HG03175 (cell line): ENCODE data around the gene XBP1.
A peak's percentile ranks its signal among the peaks of the same experiment; 100 is the strongest.
"Not testable (repeated sequence)": the region's sequence is repeated elsewhere in the genome, so short reads cannot be mapped to it uniquely, and the experiment has no call there.

Experiments
- ATAC-seq: cut with Tn5 transposase; IDR thresholded peaks from one replicate; pipeline ENCODE4 v1.9.1; 2021; ENCODE audit warnings: mild to moderate bottlenecking, moderate library complexity; ENCODE audit not compliant: unreplicated experiment

Gene XBP1

DNA sequence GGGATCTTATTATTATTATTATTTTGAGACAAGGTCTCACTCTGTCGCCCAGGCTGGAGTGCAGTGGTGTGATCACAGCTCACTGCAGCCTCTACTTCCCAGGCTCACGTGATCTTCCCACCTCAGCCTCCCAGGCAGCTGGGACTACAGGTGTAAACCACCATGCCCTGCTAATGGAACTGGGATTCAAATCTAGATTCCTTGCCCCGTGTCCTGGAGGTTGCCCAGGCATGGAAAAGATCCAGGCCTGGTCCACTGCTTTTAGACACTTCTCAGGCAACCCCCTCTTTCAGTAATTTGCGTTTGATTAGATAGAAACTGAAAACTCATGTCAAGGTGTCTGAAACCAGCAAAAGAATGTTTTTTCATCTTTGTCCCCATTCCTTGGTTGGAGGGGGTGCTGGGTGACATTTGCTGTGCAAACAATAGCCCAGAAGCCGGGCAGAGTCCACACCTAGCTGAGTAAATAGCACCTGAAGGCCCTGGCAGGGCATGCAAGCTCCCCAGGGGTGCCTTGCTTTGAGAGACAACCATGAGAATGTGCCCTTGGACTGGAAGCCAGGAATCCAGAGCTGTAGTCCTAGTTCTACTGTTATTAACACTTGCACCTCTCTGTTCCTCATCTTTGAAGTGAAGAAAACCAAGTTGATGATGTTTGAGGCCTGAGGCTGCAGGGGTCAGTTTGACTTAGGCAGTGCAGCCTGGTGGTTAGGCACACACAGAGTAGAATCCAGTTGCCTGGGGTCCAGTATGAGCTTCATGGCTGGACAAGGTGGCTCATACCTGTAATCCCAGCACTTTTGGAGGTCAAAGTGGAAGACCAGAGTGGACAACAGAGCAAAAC is 19.1 kb upstream of the XBP1 start:
- peak; percentile 68 for ATAC-seq

DNA sequence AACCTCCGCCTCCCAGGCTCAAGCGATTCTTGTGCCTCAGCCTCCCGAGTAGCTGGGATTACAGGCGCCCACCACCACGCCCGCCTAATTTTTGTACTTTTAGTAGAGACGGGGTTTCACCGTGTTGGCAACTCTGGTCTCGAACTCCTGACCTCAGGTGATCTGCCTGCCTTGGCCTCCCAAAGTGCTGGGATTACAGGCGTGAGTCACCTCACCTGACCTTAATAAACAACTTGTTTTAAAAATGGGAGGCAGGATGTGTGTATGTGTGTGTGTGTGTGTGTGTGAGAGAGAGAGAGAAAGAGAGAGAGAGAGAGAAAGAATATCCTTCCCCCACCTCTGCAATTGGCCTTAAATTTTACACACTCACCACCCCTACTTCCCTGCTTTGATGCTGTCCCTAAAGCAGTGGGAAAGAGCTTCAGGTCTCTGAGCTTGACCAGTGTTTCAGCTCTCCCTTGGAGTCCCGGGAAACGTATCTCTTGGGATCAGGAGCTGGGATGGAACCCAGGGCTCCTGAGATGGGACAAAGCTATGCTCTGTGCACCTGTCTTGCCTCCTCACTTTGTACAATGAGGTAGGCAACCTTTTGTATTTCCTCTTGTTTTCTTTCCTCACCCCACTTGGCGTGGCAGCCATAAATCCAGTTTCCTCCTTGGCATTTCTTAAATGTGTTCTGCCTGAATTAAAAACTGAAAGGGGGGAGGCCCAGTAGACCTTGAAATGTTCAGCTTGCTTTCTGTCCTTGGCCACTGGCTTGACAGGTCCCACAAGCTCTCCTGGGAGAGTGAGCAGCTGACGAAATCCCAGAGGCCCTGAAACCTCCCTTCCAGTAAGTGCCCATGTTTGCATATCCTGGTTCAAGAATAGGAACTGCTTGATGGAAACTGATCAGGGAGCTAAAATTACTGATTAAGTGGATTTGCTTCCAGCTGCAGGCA is 17.8 kb upstream of the XBP1 start:
- no peak for ATAC-seq

DNA sequence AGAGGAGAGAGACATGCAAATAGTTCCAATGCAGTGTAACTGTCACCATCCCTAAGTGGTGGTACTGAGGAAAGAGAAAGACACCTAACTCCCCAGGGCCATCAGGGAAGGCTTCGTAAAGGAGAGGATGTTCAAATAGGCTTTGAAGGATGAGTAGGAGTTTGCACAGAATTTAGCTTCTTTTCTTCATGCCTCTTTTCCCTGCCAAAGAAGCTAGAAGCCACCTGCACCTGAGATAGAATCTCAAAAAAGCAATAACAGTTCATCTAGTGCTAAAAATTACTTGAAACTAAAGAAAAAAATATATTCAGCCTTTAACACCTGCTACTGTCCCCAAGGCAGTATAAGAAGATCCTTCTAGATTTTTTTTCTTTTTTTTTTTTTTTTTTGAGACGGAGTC is 16.7 kb upstream of the XBP1 start:
- no peak for ATAC-seq

DNA sequence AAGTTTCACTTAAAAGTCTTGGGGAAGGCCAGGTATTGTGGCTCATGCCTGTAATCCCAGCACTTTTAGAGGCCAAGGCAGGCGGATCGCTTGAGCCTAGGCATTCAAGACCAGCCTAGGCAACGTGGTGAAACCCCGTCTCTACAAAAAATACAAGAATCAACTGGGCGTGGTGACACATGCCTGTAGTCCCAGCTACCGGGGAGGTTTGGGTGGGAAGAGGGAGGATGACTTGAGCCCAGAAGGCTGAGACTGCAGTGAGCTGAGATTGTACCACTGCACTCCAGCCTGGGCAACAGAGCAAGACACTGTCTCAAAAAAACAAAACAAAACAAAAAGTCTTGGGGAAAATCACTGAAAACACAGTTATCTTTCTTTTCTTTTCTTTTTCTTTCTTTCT is 15.4 kb upstream of the XBP1 start:
- no peak for ATAC-seq

DNA sequence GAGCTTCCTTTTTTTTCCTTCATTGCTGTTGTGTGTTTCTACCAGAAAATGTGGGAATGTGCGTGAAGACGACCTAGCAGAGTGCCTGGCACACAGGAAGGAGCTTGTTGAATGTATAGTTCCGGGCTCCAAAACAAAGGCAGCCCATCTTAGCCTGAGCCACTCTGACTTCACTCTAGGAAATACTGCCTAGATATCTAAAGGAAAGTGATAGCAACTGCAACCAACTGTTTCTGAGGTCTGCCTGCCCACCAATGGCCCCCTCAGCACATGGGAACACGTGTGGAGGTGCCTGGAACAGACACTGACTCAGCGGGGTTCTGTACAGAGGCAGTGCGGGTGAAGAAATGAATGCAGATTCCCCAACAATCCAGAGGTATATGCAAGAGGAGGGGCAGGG is 14.7 kb upstream of the XBP1 start:
- ATAC-seq: no peak

DNA sequence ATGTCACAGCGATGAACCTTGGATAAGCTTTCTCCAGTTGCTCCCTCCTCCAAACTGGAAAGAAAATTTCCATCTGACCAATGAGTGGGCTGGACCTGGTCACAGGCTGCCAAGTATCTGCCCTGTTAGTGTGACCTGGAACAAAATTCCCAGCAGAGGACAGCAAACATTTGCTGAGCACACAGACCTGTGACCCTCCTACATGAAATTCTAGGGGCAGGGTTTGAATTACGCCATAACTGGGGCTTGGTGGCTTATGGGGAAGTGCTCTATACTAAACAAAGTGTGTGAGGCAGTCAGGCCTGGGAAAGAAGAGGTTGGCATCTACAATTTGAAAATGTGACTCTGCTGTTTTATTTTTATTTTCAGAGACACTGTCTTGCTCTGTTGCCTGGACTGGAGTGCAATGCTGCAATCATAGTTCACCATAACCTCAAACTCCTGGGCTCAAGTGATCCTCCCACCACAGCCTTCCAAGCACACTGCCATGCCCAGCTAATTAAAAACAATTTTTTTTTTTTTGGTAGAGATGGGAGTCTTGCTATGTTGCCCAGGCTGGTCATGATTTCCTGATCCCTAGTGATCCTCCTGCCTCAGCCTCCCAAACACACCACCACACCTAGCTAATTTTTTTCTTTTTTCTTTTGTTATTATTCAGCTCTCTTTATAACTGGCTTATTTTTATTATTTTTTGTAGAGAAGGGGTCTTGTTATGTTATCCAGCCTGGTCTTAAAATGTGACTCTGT is 13.6 kb upstream of the XBP1 start:
- no peak for ATAC-seq

DNA sequence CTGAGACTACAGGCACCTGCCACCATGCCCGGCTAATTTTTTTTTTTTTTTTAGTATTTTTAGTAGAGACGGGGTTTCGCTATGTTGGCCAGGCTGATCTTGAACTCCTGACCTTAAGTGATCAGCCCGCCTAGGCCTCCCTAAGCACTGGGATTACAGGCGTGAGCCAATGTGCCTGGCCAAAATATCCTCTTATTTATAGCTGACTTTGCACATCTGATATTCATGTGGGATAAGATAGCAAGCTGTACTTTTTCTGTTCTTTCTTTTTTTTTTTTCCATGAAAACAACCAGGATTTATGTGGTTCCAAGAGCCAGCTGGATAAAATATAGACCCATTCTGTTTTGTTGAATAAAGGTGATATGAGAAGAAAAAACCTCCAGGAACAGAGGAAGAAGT is 12.1 kb upstream of the XBP1 start:
- ATAC-seq: no peak

DNA sequence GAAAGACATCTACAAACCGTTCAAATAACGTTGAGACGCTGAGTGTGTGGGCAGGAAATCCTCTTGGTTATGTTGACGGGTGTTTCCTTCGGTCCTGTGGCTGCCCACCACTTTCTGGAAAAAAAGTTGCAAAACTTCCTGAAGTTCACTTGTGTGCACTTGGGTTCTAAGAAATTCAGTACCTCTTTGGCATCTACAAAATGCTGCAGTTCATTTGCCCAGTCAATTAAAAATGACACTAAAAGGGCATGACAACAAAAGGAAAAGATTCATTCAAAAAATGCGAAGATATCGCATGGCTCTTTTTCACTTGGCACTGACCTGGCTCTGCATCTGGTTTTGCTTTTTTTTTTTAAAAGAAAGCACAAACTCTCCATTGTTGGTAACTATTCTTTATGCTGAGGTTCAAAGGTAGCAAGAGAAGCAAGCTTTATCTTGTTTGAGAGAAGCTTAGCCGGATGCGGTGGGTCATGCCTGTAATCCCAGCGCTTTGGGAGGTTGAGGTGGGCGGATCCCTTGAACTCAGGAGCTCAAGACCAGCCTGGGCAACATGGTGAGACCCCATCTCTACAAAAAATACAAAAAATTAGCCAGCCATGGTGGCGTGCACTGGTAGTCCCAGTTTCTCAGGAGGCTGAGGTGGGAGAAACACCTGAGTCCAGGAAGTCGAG is 10.6 kb upstream of the XBP1 start:
- no peak for ATAC-seq

DNA sequence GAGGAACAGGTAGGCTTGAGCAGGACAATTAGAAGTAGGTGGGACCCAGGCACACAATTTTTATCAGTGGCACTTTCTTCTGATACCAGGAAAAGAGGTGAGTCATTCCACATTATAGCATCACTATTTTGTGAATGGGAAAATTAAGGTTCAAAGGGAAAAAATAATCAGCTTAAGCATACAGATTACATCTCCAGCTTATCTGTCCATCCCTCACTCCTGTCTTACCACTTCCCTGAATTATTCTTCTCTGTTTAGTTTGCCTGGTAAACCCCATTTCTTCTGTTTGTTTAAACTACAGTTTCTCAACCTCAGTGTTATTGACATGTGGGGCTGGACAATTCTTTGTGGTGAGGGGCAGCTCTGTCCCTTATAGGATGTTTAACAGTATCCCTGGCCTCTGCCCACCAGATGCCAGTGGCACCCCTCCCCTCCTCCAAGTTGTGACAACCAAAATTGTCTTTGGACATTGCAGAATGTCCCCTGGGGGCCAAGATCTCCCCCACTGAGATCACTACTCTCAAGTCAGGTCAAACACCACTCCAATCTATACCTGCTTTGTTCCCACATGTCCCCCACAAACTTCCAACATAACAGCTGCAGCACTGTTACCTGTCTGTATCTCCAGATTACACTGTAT is 8.5 kb upstream of the XBP1 start:
- no peak for ATAC-seq

DNA sequence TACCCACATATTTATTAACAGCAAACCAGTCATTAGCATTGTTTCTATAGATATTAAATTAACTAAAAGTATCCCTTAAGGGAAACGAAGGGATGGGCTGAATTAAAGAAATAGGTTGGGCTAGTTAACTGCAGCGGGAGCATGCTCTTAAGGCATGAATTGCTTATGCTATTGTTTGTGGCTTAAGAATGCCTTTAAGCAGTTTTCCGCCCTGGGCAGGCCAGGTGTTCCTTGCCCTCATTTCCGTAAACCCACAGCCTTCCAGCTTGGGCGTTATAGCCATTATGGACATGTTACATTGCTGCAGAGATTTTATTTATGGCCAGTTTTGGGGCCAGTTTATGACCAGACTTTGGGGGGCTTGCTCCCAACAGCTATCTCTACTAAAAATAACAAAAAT is 5.1 kb upstream of the XBP1 start:
- not testable (repeated sequence) for ATAC-seq

DNA sequence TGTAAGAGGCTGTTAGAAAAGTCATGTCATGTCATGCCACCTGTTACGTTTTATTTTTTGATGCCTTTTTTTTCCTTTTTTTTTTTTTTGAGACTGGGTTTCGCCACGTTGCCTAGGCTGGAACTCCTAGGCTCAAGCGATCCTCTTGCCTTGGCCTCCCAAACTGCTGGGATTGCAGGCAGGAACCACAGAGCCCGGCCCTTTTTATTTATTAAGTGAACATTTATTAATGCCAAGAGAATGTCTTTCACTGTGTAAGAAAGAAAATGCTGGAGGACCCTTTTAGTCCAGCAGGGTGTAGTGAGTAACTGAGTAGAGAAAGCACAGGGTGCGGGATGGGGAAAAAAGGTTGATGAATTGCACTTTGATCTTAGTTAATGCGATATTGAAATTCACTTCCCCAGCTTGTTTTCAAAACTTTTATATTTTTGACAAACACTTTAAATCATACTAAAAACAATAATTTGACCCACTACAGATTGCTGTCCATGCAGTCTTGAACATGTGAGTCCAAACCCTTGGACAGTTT is 2.3 kb upstream of the XBP1 start:
- no peak for ATAC-seq

DNA sequence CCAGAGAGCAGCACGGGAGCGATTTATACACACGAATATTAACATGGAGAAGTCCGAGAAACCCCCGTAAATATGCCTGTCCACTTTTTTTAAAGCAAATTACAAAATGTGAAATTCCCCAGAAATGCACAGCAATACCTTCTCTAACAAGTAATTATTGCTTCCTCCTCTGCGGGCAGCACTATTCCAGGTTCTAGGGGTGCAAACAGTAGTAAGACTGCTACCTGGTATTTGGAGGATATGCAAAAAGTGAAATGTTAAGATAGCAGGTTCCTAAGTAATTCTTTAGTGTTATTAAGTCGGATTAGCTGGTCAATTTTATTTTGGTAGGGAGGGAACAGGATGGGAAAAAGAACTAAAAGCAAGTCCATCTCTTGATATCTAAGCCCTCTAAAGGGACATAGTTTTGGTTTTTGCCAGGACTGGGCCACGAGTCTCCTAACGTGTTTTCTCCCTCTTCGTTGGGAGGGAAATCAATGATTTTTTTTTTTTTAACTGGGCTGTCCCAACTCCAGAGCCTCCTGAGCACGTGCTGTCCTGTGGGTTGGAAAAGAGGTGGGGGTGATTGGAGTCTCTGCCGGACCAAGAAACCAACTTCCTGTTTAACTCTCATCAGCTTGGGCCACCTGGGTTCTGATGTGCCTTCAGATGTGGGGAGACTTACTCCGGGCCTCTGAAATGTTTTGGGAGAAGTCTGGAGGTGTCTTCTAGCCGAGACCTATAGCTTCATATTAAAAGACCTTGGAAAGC is 1.7 kb upstream of the XBP1 start:
- ATAC-seq: no peak

DNA sequence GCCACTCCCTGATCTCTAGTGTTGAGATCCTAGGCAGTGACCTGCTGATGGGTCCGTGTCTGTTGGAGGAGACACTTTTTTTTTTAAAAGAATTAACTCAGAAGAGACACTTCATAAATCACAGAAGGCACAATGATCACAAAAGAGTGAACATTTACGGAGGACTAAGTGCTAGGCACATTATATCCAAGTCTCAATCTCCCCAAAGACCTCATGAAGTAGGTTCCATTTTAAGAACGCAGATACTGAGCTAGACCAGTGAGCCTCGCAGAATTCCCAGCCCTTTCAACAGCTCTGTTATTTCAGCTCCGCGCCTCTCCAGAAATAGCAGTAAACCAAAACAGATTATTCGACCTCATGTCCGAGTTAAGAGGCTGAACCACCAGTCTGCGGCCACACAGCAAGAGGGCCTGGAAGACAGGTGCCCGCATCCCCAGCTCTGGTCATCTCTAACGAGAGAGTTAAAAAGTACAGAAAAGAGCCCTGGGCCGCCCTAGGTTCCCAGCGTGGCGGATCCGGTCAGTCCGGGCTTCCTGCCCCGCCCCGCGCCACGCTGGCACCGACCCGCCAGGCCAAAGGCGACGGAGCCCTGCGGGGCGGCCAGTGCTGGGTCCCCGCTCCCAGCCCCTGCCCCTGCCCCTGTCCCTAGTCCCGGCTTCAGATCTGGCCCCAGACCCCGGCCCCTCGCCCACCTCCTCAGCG is 612 bp downstream of the XBP1 start:
- ATAC-seq: peak; percentile 23

DNA sequence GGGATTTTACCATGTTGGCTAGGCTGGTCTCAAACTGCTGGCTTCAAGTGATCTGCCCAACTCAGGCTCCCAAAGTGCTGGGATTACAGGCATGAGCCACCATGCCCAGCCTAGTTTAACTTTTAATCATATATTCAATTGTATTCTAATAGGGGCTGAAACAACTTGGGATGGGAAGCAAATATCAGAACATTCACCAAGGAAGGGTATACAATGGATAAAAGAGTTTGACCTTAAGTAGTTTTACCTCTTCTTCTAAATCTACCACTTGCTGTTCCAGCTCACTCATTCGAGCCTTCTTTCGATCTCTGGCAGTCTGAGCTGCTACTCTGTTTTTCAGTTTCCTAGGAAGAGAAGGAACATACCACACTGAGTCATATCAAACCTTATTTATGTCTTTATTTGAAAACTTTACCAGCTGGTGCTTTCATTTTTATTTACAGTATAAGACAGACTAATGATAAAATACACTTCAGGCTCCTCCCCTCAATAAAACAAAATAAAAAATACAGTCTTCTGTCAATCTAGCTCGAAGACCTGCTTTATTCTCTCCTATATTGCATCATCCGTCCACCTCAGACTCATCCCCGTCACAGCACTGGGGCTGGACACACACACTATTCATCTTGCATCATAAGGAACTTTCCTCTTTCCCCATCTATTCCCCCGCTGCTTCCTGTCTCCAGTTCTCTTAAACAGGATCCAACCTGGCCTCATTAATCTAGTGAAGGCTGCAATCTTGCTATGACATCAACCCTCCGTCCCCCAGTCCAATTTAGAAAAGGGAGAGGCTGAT is 1.4 kb downstream of the XBP1 start:
- peak; percentile 26 for ATAC-seq

DNA sequence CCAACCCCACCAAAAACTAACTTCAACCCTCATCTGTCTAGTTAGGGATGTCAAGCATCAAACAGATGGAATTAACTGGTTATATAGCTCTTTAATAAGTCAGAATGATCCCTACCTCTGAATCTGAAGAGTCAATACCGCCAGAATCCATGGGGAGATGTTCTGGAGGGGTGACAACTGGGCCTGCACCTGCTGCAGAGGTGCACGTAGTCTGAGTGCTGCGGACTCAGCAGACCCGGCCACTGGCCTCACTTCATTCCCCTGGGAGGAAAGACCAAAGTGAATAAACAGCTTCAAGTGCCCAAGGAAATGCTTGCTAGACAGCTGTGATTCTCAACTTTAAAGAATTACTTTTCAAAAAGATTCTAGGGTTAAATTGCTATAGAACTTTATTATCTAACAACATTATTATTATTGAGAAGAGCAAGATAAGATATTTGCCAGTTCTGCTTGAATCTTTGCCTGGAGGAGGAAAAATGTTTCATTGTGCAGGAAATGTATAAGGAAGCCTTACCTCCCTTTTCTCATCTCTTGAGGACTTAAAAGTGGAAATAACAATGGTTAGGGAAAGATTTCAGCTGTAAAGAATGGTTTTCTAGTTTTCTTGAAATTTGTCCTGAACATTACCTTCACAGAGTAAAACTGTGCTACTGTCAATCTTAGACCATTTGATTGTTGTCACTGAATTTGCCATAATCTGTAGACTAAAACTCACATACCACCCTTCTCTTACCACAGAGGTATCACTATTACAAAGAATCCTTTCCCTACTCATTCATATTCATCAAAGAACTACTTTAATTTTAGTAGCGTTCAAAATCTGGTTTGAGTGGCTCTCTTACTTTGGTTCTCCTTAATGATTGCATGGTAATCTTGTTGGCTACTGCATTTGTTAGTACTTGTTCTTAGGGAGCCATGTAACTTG is 4.2 kb downstream of the XBP1 start:
- no peak for ATAC-seq

DNA sequence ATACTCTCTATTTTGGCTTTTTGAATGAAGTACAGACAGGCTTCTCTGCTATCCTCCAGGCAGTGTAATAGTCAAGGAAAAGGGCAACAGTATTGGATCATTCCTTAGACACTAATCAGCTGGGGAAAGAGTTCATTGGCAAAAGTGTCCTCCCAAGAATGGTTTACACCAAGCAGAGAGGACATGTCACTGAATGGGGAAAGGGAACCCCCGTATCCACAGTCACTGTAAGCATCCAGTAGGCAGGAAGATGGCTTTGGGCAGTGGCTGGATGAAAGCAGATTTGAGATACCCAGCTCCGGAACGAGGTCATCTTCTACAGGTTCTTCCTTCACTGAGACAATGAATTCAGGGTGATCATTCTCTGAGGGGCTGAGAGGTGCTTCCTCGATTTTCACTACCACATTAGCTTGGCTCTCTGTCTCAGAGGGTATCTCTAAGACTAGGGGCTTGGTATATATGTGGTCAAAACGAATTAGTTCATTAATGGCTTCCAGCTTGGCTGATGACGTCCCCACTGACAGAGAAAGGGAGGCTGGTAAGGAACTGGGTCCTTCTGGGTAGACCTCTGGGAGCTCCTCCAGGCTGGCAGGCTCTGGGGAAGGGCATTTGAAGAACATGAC is 5.2 kb downstream of the XBP1 start:
- ATAC-seq: no peak
